Sigmoid colon (tissue), 7 donors: ENCODE measurements around the gene DENND5B. TPM values are rescaled to one million over a fixed set of nuclear protein-coding genes. Genes with fewer than 3 reads are reported as not detected.

Experiments
- DNase-seq: peaks from one replicate; pipeline ENCODE4 v3.0.0-alpha.2; 2019
- H3K27ac ChIP-seq, 4 donors: fragments of 200-600 bp; sonication (generic); one replicate each; pipeline ENCODE4 v1.5.1; 2016 to 2019; ENCODE audit warnings: mild to moderate bottlenecking in 1 of 4
- H3K27me3 ChIP-seq, 3 donors: fragments of 200-600 bp; sonication (generic); one replicate each; pipeline ENCODE4 v1.5.1; 2019; ENCODE audit warnings: mild to moderate bottlenecking in 1 of 3
- H3K36me3 ChIP-seq, 4 donors: fragments of 200-600 bp; sonication (generic); one replicate each; pipeline ENCODE4 v1.5.1; 2016 to 2019
- H3K4me1 ChIP-seq, 4 donors: fragments of 200-600 bp; sonication (generic); one replicate each; pipeline ENCODE4 v1.5.1; 2017 to 2019
- H3K4me3 ChIP-seq, 4 donors: fragments of 200-600 bp; sonication (generic); one replicate each; pipeline ENCODE4 v1.5.1; 2017 to 2019; ENCODE audit warnings: mild to moderate bottlenecking in 2 of 4, moderate library complexity in 1 of 4
- H3K9me3 ChIP-seq, 4 donors: fragments of 200-600 bp in 3 of 4; sonication (generic) in 3 of 4; one replicate each; pipeline versions ENCODE4 v1.5.1 to v1.6.1; 2013 to 2019
- CTCF ChIP-seq, 4 experiments: fragments of 450-650 bp in 3 of 4; fragments of 200-600 bp in 1 of 4; IDR thresholded peaks; one replicate each; pipeline ENCODE4 v1.5.1; 2016 to 2019; ENCODE audit warnings: antibody characterized with exemption in 4 of 4, mild to moderate bottlenecking in 3 of 4, moderate library complexity in 2 of 4
- EP300 ChIP-seq, 4 donors: sonication (generic); formaldehyde crosslinking; IDR thresholded peaks; one replicate each; pipeline ENCODE4 v1.6.1; 2017; ENCODE audit warnings: antibody characterized with exemption in 4 of 4
- POLR2A ChIP-seq, 2 donors: fragments of 450-650 bp; IDR thresholded peaks; one replicate each; pipeline ENCODE4 v1.6.1; 2016; ENCODE audit warnings: antibody characterized with exemption in 2 of 2, mild to moderate bottlenecking in 2 of 2, moderate library complexity in 2 of 2
- POLR2AphosphoS5 ChIP-seq, 4 donors: sonication (generic); formaldehyde crosslinking; IDR thresholded peaks; one replicate each; pipeline ENCODE4 v1.6.1; 2017; ENCODE audit warnings: antibody characterized with exemption in 4 of 4
- WGBS, 2 donors: extraction: QIAGEN DNeasy Blood & Tissue Kit; methylation state at CpG; one replicate each; pipeline ENCODE4 v1.1.7; 2013; 5-methylcytosine and 5-hydroxymethylcytosine counted together
- intact Hi-C: fragments of 100-400 bp; cut with DNase I; formaldehyde crosslinking; loops from one replicate; pipeline ENCODE4 v1.15.1; 2023
- polyA plus RNA-seq, 3 donors: library from polyadenylated mRNA; stranded (reverse); fragments of 200-250 nt; gene quantifications; one replicate each; pipeline ENCODE4 v1.2.3, GENCODE V29; 2013
- total RNA-seq, 4 donors: library from RNA; depleted of rRNA; stranded (reverse); fragments of >200 nt; gene quantifications; one replicate each; pipeline ENCODE4 v1.1.0, GENCODE V29; 2016
- donor health status: healthy with polysubstance abuse.
- donor health status: Bipolar disorder and iron deficiency.
- donor health status: healthy.

Gene DENND5B
- total and polyA plus RNA-seq, 7 donors = 2.4 to 34.3 (median 19.5) TPM

DNA sequence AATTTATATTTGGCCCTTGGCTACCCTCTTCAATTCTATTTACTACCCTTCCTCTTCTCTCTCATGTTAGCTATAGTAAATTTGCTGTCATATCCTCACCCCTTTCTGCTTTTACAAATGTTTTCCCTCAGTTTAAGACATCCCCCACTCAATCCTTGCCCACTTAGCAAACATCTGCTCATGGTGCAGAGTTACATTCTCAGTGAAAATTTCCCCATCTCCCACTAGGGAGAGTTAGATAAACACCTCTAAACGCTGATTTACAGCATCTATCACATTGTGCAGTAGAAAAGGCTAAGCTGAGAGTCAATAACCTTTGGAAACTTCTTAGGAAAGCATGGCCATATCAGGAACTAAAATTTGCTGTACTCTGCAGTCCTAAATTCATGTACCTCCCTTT is 69.0 kb downstream of the DENND5B start:
- intact Hi-C loops = no loop called here
- Histone ChIP-seq H3K4me1 (peaks cover 0 to 62% (median 33%) of the 10 kb centered on the region in 4 donors), H3K4me3 (no peak overlapping the region), H3K27me3 (no peaks in the 10 kb centered on the region), H3K9me3 (no peaks in the 10 kb centered on the region), H3K27ac (no peak overlapping the region), H3K36me3 (no peaks in the 10 kb centered on the region)
- TF ChIP-seq EP300 (IDR thresholded peaks at IDR 0.05) (no peak), CTCF (IDR thresholded peaks at IDR 0.05) (no peak), POLR2A (IDR thresholded peaks at IDR 0.05) (no peak), POLR2AphosphoS5 (IDR thresholded peaks at IDR 0.05) (no peak)
- 7 to 62% methylated on average over 1 of the region's 1 CpG for WGBS, 2 donors
- no peak for DNase-seq

- TF ChIP-seq POLR2A (IDR thresholded peaks at IDR 0.05) (no peak), POLR2AphosphoS5 (IDR thresholded peaks at IDR 0.05) (no peak), CTCF (IDR thresholded peaks at IDR 0.05) (no peak), EP300 (IDR thresholded peaks at IDR 0.05) (no peak)
- intact Hi-C loops = no loop called here
- Histone ChIP-seq H3K4me1 (peaks cover 0 to 42% (median 31%) of the 10 kb centered on the region in 4 donors), H3K4me3 (no peak overlapping the region), H3K27ac (peak overlapping the region in 1 of 4 donors; percentile 38), H3K27me3 (no peaks in the 10 kb centered on the region), H3K9me3 (no peaks in the 10 kb centered on the region), H3K36me3 (no peaks in the 10 kb centered on the region)
- DNase-seq = no peak
Observed at GRCh38 chr12:31519511-31519910, 71.4 kb downstream of the DENND5B start.

- TF ChIP-seq CTCF (IDR thresholded peaks at IDR 0.05) = no peak
- TF ChIP-seq EP300 (IDR thresholded peaks at IDR 0.05) = no peak
- no peak for TF ChIP-seq POLR2AphosphoS5 (IDR thresholded peaks at IDR 0.05)
- no peaks in the 10 kb centered on the region for H3K9me3 ChIP-seq
- no peak overlapping the region for H3K4me3 ChIP-seq
- no peaks in the 10 kb centered on the region for H3K27me3 ChIP-seq
- peak overlapping the region in 1 of 4 donors; percentile 38 for H3K27ac ChIP-seq
- WGBS, 2 donors = 33 to 70% methylated on average over 4 of the region's 4 CpGs
- intact Hi-C loops = no loop called here
- no peaks in the 10 kb centered on the region for H3K36me3 ChIP-seq
- H3K4me1 ChIP-seq = peaks cover 0 to 42% (median 31%) of the 10 kb centered on the region in 4 donors
- DNase-seq = no peak
Observed at GRCh38 chr12:31518680-31519227, 72.2 kb downstream of the DENND5B start.

GRCh38 chr12:31517994-31518393 is 72.9 kb downstream of the DENND5B start:
- Histone ChIP-seq H3K4me1 (peaks cover 0 to 42% (median 31%) of the 10 kb centered on the region in 4 donors), H3K4me3 (no peak overlapping the region), H3K27ac (peak overlapping the region in 1 of 4 donors; percentile 38), H3K27me3 (no peaks in the 10 kb centered on the region), H3K9me3 (no peaks in the 10 kb centered on the region), H3K36me3 (no peaks in the 10 kb centered on the region)
- TF ChIP-seq POLR2AphosphoS5 (IDR thresholded peaks at IDR 0.05) (no peak), POLR2A (IDR thresholded peaks at IDR 0.05) (no peak), CTCF (IDR thresholded peaks at IDR 0.05) (no peak), EP300 (IDR thresholded peaks at IDR 0.05) (no peak)
- intact Hi-C loops = no loop called here
- 76 to 85% methylated on average over 1 of the region's 1 CpG for WGBS, 2 donors
- no peak for DNase-seq

- H3K27me3 ChIP-seq = no peaks in the 10 kb centered on the region
- TF ChIP-seq EP300 (IDR thresholded peaks at IDR 0.05) (no peak), CTCF (IDR thresholded peaks at IDR 0.05) (no peak), POLR2AphosphoS5 (IDR thresholded peaks at IDR 0.05) (no peak), POLR2A (IDR thresholded peaks at IDR 0.05) (no peak)
- H3K27ac ChIP-seq = no peak overlapping the region
- no peaks in the 10 kb centered on the region for H3K36me3 ChIP-seq
- no peak for DNase-seq
- intact Hi-C loops = no loop called here
- H3K9me3 ChIP-seq = no peaks in the 10 kb centered on the region
- H3K4me1 ChIP-seq = peaks cover 0 to 32% (median 26%) of the 10 kb centered on the region in 4 donors
- H3K4me3 ChIP-seq = no peak overlapping the region
- 69 to 80% methylated on average over 2 of the region's 2 CpGs for WGBS, 2 donors
Observed at GRCh38 chr12:31516702-31517101, 74.2 kb downstream of the DENND5B start.
